ENCODE measurements around the gene SCAI.

DNA sequence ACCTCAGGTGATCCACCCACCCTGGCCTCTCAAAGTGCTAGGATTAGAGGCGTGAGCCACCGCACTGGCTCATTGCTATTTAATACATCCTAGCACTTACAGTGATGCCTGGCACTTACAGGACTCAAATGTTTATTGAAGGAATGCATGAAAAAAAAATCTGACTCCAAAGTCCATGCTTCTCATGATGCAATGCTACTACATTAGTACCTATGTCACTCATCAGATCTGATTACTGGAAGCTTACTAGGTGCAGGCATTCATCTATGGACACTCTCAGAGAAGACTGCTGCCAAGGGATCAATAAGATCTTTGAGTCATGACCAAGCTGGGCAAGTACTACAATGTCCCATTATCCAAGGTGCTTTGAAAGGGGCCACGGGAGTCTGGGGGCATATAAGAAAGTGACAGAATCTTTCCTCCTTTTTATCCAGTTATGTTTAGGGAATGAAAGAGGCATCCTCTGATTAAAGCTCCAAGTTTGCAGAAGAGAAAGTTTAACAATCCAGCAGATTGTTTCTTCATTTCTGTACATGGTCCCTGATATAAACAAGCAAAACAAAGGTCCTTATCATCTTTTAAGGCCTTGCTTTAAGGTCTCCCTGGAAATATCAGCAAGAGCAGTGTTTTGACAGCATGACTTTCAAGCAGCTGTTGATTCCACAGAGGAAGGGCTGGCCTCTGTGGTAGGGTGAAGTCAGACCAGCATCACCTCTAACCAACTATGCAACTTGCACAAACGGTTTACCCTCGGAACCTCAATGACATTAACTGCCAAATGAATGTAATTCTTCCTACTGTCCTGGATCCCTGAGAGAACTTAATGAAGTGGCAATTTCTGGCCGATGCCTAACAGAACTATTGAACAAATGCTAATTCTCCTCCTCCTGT, 245.5 kb downstream of the SCAI start:
- TF ChIP-seq POLR2AphosphoS5 (IDR thresholded peaks at IDR 0.05), result no peak
- TF ChIP-seq, protein P1, sequence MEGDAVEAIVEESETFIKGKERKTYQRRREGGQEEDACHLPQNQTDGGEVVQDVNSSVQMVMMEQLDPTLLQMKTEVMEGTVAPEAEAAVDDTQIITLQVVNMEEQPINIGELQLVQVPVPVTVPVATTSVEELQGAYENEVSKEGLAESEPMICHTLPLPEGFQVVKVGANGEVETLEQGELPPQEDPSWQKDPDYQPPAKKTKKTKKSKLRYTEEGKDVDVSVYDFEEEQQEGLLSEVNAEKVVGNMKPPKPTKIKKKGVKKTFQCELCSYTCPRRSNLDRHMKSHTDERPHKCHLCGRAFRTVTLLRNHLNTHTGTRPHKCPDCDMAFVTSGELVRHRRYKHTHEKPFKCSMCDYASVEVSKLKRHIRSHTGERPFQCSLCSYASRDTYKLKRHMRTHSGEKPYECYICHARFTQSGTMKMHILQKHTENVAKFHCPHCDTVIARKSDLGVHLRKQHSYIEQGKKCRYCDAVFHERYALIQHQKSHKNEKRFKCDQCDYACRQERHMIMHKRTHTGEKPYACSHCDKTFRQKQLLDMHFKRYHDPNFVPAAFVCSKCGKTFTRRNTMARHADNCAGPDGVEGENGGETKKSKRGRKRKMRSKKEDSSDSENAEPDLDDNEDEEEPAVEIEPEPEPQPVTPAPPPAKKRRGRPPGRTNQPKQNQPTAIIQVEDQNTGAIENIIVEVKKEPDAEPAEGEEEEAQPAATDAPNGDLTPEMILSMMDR (IDR thresholded peaks at IDR 0.05 in 8 of 11, conservative IDR thresholded peaks at IDR 0.05 in 3 of 11), result no peak
- TF ChIP-seq POLR2A (IDR thresholded peaks at IDR 0.05), result no peak

All from spleen (tissue), 7 donors.